Stimulated activated naive CD8-positive, alpha-beta T cell treated with anti-CD3 and anti-CD28 coated beads, Interleukin-15, Interleukin-2, amounts not matched to agents 100 ng/mL and 50 ng/mL, for 24 hours (primary cell): ENCODE data around the gene CARD9.
"Not testable (repeated sequence)": the region's sequence is repeated elsewhere in the genome, so short reads cannot be mapped to it uniquely, and the experiment has no call there.

Experiments
- H3K27ac Mint-ChIP-seq: one replicate; pipeline ENCODE4 v1.8.0; 2021; ENCODE audit warnings: mild to moderate bottlenecking, mixed read lengths
- H3K27me3 Mint-ChIP-seq: one replicate; pipeline ENCODE4 v1.8.0; 2021; ENCODE audit warnings: mixed read lengths
- H3K36me3 Mint-ChIP-seq: one replicate; pipeline ENCODE4 v1.8.0; 2021; ENCODE audit warnings: low read depth, mixed read lengths
- H3K4me1 Mint-ChIP-seq: one replicate; pipeline ENCODE4 v1.8.0; 2021; ENCODE audit warnings: low read depth, mixed read lengths
- H3K4me3 Mint-ChIP-seq: one replicate; pipeline ENCODE4 v1.8.0; 2021; ENCODE audit warnings: mild to moderate bottlenecking, mixed read lengths
- H3K9me3 Mint-ChIP-seq: one replicate; pipeline ENCODE4 v1.8.0; 2021; ENCODE audit warnings: mixed read lengths

Gene CARD9

GRCh38 chr9:136405904-136406303 lies 32.4 kb upstream of the CARD9 start:
- H3K36me3 Mint-ChIP-seq = peaks cover 53% of the 10 kb centered on the region
- H3K4me1 Mint-ChIP-seq = peaks cover 76% of the 10 kb centered on the region
- H3K27ac Mint-ChIP-seq, H3K9me3 Mint-ChIP-seq, H3K27me3 Mint-ChIP-seq, H3K4me3 Mint-ChIP-seq: not testable (repeated sequence)

DNA sequence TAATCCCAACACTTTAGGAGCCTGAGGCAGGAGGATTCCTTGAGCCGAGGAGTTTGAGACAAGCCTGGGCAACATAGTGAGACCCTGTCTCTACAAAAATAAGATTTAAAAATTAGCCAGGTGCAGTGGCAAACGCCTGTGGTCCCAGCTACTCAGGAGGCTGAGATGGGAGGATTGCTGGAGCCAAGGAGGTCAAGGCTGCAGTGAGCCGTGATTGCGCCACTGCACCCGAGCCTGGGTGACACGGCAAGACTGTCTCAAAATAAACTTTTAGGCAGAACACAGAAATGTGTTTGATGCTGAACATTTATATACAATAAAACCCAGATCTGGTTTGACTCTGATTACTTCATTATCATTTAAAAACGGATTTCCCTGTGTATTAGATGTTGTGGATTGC lies 32.0 kb upstream of the CARD9 start:
- peaks cover 80% of the 10 kb centered on the region for H3K4me1 Mint-ChIP-seq
- H3K27ac Mint-ChIP-seq = no peak overlapping the region
- no peaks in the 10 kb centered on the region for H3K9me3 Mint-ChIP-seq
- H3K27me3 Mint-ChIP-seq = no peaks in the 10 kb centered on the region
- H3K4me3 Mint-ChIP-seq = peak overlapping the region; percentile 10
- H3K36me3 Mint-ChIP-seq = peaks cover 53% of the 10 kb centered on the region

GRCh38 chr9:136404801-136405136 lies 31.3 kb upstream of the CARD9 start:
- H3K27ac Mint-ChIP-seq = peak overlapping the region; percentile 91
- peak overlapping the region; percentile 75 for H3K4me3 Mint-ChIP-seq
- H3K4me1 Mint-ChIP-seq = peaks cover 80% of the 10 kb centered on the region
- no peaks in the 10 kb centered on the region for H3K9me3 Mint-ChIP-seq
- H3K36me3 Mint-ChIP-seq = peaks cover 53% of the 10 kb centered on the region
- no peaks in the 10 kb centered on the region for H3K27me3 Mint-ChIP-seq

- H3K27ac Mint-ChIP-seq = peak overlapping the region; percentile 91
- H3K4me1 Mint-ChIP-seq = peaks cover 76% of the 10 kb centered on the region
- peak overlapping the region; percentile 75 for H3K4me3 Mint-ChIP-seq
- H3K9me3 Mint-ChIP-seq = no peaks in the 10 kb centered on the region
- no peaks in the 10 kb centered on the region for H3K27me3 Mint-ChIP-seq
- H3K36me3 Mint-ChIP-seq = peaks cover 56% of the 10 kb centered on the region
Observed at GRCh38 chr9:136403915-136404800, 30.7 kb upstream of the CARD9 start.

GRCh38 chr9:136403538-136403914 lies 30.1 kb upstream of the CARD9 start:
- Mint-ChIP-seq H3K4me3 (peak overlapping the region; percentile 71), H3K9me3 (no peaks in the 10 kb centered on the region), H3K27ac (peak overlapping the region; percentile 91), H3K4me1 (peaks cover 76% of the 10 kb centered on the region), H3K27me3 (no peaks in the 10 kb centered on the region), H3K36me3 (peaks cover 56% of the 10 kb centered on the region)

GRCh38 chr9:136402067-136402466 lies 28.6 kb upstream of the CARD9 start:
- Mint-ChIP-seq H3K9me3 (no peaks in the 10 kb centered on the region), H3K4me1 (peaks cover 69% of the 10 kb centered on the region), H3K4me3 (no peak overlapping the region), H3K27me3 (no peaks in the 10 kb centered on the region), H3K36me3 (peaks cover 51% of the 10 kb centered on the region), H3K27ac (peak overlapping the region; percentile 82)

GRCh38 chr9:136401173-136401922 lies 27.9 kb upstream of the CARD9 start:
- peaks cover 65% of the 10 kb centered on the region for H3K4me1 Mint-ChIP-seq
- no peaks in the 10 kb centered on the region for H3K9me3 Mint-ChIP-seq
- H3K36me3 Mint-ChIP-seq = peaks cover 51% of the 10 kb centered on the region
- no peaks in the 10 kb centered on the region for H3K27me3 Mint-ChIP-seq
- H3K27ac Mint-ChIP-seq = peak overlapping the region; percentile 50
- H3K4me3 Mint-ChIP-seq = no peak overlapping the region

DNA sequence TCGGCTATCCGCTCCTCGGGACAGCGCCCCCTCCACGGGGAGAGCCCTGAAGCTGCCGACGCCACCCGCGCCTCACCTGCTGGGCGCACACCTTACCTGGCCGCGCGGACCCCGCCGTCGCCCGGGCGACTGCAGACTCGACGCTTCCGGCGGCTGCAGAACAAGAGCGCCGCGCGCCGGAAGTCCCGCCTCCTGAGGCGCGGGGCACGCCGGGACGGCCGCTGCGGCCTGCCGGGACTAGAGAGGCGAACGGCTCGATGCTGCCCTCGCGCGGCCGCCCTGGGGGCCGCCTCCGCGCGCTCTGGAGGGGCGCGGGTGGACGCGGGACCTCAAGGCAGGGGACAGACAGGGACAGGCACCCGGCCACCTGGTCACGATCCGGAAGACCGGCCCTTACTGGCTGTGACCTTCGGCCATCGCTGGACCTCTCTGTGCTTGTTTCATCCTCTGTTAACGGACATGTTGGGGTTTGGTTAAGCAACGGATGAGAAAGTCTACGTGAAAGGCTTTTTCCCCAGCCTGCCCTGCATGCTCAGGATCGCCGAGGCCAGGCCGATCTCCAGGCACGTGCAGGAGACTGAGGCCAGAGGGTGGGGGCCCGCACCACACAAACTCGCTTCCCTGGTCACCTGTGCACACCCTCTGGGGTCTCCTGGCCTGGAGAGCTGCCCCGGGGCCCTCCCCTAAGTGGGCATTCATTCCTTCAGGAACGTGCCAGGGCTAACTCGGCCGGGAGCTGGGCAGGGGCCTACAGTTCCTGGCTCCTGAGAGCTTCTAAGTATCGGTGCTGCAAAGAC lies 26.8 kb upstream of the CARD9 start, which contains the start of gene SNAPC4:
Gene SNAPC4, minus strand, starts transcription at position 133 of the 797 bp plus-strand sequence. CDS start 1,742 bp downstream, outside the sequence.
- H3K36me3 Mint-ChIP-seq = peaks cover 52% of the 10 kb centered on the region
- H3K4me1 Mint-ChIP-seq = peaks cover 56% of the 10 kb centered on the region
- peak within 1 kb of the TSS; percentile 94 for H3K4me3 Mint-ChIP-seq
- H3K27ac Mint-ChIP-seq = peak within 1 kb of the TSS; percentile 91
- H3K9me3 Mint-ChIP-seq = no peaks in the 10 kb centered on the region
- no peaks in the 10 kb centered on the region for H3K27me3 Mint-ChIP-seq

- no peaks in the 10 kb centered on the region for H3K27me3 Mint-ChIP-seq
- H3K27ac Mint-ChIP-seq = peak overlapping the region; percentile 91
- peaks cover 48% of the 10 kb centered on the region for H3K4me1 Mint-ChIP-seq
- H3K4me3 Mint-ChIP-seq = peak overlapping the region; percentile 94
- H3K36me3 Mint-ChIP-seq = peaks cover 52% of the 10 kb centered on the region
- H3K9me3 Mint-ChIP-seq = no peaks in the 10 kb centered on the region
Observed at GRCh38 chr9:136399176-136400037, 25.9 kb upstream of the CARD9 start.

DNA sequence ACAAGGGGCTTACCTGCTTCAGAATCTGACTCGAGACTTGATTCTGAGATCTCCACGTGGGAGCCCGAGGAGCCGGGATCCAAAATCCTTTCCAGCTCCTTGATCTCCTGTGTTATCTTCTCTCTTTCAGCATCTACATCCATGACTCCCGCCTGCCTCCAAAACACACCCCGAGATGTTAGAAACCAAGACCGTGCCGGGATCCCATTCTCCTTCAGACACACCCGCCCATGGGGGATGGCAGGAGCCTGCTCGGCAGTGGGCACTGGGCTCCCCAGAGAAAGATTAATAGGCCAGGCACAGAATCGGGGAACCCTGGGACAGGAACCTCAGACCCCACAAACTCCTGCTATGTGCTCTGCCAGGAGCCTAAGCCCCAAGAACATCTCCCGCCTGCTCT lies 24.8 kb upstream of the CARD9 start:
- peaks cover 37% of the 10 kb centered on the region for H3K4me1 Mint-ChIP-seq
- peak overlapping the region; percentile 65 for H3K27ac Mint-ChIP-seq
- H3K9me3 Mint-ChIP-seq = no peaks in the 10 kb centered on the region
- H3K4me3 Mint-ChIP-seq = peak overlapping the region; percentile 94
- H3K36me3 Mint-ChIP-seq = peaks cover 54% of the 10 kb centered on the region
- H3K27me3 Mint-ChIP-seq = no peaks in the 10 kb centered on the region

GRCh38 chr9:136397643-136398042 lies 24.2 kb upstream of the CARD9 start:
- H3K27ac Mint-ChIP-seq = no peak overlapping the region
- H3K36me3 Mint-ChIP-seq = peaks cover 53% of the 10 kb centered on the region
- H3K4me3 Mint-ChIP-seq = no peak overlapping the region
- H3K4me1 Mint-ChIP-seq = peaks cover 34% of the 10 kb centered on the region
- no peaks in the 10 kb centered on the region for H3K27me3 Mint-ChIP-seq
- H3K9me3 Mint-ChIP-seq = no peaks in the 10 kb centered on the region

- no peaks in the 10 kb centered on the region for H3K27me3 Mint-ChIP-seq
- H3K9me3 Mint-ChIP-seq = no peaks in the 10 kb centered on the region
- no peak overlapping the region for H3K27ac Mint-ChIP-seq
- no peak overlapping the region for H3K4me3 Mint-ChIP-seq
- peaks cover 22% of the 10 kb centered on the region for H3K4me1 Mint-ChIP-seq
- peaks cover 49% of the 10 kb centered on the region for H3K36me3 Mint-ChIP-seq
Observed at GRCh38 chr9:136396219-136396515, 22.7 kb upstream of the CARD9 start.

- Mint-ChIP-seq H3K4me3 (no peak overlapping the region), H3K9me3 (no peaks in the 10 kb centered on the region), H3K4me1 (peaks cover 16% of the 10 kb centered on the region), H3K27ac (no peak overlapping the region), H3K27me3 (no peaks in the 10 kb centered on the region), H3K36me3 (peaks cover 53% of the 10 kb centered on the region)
Observed at GRCh38 chr9:136395345-136396218, 22.1 kb upstream of the CARD9 start.
